GM06990 (cell line): ENCODE data around the gene TNRC6C.

Experiments used
- DNase-seq: peaks from one replicate; pipeline ENCODE4 v3.0.0-alpha.2; 2011; ENCODE audit not compliant: insufficient read length; ENCODE audit errors: extremely low read depth
- H3K27me3 ChIP-seq: replicated peaks from 2 replicates; pipeline ENCODE4 v1.6.0; 2011; ENCODE audit warnings: low read length; ENCODE audit not compliant: control insufficient read depth, insufficient read depth
- H3K36me3 ChIP-seq: 2 replicates; pipeline ENCODE4 v1.5.1; 2011; ENCODE audit warnings: low read length; ENCODE audit not compliant: control insufficient read depth, insufficient read depth
- H3K4me3 ChIP-seq: replicated peaks from 2 replicates; pipeline ENCODE4 v1.5.1; 2011; ENCODE audit warnings: low read depth, mild to moderate bottlenecking, control low read depth, low read length
- TF ChIP-seq, protein P1 (sequence below): IDR thresholded peaks from 2 replicates; pipeline ENCODE4 v1.5.1; 2011; ENCODE audit warnings: low read length, control low read depth, mild to moderate bottlenecking, inconsistent platforms; ENCODE audit not compliant: insufficient read depth, poor library complexity, severe bottlenecking

The TNRC6C gene

DNA sequence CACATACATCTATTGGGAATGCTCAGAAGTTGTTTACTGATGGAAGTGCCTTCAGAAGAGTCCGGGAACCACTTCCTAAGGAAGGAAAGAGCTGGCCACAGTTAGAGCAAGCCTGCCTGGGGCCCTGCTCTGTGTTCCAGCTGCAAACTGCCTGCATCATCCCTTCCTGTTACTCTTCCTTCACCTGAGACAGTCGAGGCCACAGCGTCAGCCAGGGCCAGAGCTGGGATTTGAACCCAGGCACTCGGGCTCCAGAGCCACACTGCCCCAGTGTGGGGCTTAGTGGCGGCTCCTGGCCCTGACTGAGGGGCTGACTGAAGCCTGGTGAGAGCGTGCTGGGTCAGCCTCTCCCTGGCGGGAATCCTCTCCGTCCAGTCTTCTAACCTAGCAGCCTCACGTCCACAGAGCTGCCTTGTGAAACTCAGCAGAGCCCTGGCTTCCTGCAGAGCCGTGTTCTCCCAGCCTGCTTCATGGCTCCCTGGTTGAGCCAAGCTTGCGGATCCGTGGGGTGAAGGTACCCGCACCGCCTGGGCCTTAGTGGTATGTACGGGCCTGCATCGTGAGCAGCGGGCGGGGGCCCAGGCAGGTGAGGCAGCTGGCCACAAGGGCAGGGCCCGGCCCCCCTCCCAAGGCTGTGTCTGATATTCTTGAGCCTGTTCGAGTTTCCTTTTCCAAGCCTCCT is 183.1 kb downstream of the TNRC6C start:
- H3K27me3 ChIP-seq = no peaks in the 10 kb centered on the region
- H3K36me3 ChIP-seq = peaks cover 13% of the 10 kb centered on the region
- DNase-seq = no peak
- TF ChIP-seq, protein P1, sequence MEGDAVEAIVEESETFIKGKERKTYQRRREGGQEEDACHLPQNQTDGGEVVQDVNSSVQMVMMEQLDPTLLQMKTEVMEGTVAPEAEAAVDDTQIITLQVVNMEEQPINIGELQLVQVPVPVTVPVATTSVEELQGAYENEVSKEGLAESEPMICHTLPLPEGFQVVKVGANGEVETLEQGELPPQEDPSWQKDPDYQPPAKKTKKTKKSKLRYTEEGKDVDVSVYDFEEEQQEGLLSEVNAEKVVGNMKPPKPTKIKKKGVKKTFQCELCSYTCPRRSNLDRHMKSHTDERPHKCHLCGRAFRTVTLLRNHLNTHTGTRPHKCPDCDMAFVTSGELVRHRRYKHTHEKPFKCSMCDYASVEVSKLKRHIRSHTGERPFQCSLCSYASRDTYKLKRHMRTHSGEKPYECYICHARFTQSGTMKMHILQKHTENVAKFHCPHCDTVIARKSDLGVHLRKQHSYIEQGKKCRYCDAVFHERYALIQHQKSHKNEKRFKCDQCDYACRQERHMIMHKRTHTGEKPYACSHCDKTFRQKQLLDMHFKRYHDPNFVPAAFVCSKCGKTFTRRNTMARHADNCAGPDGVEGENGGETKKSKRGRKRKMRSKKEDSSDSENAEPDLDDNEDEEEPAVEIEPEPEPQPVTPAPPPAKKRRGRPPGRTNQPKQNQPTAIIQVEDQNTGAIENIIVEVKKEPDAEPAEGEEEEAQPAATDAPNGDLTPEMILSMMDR = no peak
- no peak overlapping the region for H3K4me3 ChIP-seq

DNA sequence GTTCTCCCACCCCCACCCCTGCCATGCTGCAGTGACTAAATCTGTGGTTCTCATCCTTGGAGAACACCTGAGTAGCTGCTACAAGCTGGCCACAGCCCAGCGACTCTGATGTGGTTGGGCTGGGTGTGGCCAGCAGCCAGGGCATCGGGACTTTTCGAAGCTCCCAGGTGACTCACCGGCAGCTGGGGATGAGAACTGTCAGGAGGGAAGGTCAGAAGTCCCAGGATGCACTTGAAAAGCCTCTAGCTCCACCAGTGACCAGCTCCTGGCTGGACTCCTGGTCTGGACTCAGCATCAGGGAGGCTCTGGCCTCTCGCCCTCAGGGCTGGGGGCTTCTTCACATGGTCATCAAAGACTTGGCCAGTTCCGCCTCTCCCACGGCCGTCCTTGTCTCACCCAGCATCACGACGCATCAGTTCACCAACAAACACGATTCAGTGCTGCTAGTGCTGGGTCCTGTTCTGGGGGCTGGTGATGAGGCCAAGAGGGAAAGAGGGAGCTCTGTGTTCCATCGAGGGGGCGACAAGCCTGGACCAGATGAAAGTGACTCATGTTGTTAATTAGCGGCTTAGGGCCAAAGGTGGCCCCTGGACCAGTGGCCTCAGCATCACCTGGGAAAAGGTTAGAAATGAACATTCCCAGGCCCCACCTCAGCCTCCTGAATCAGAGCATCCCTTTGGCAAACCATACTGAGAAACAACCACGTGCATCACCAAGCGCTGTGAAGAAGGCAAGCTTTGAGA is 183.8 kb downstream of the TNRC6C start:
- no peak for DNase-seq

DNA sequence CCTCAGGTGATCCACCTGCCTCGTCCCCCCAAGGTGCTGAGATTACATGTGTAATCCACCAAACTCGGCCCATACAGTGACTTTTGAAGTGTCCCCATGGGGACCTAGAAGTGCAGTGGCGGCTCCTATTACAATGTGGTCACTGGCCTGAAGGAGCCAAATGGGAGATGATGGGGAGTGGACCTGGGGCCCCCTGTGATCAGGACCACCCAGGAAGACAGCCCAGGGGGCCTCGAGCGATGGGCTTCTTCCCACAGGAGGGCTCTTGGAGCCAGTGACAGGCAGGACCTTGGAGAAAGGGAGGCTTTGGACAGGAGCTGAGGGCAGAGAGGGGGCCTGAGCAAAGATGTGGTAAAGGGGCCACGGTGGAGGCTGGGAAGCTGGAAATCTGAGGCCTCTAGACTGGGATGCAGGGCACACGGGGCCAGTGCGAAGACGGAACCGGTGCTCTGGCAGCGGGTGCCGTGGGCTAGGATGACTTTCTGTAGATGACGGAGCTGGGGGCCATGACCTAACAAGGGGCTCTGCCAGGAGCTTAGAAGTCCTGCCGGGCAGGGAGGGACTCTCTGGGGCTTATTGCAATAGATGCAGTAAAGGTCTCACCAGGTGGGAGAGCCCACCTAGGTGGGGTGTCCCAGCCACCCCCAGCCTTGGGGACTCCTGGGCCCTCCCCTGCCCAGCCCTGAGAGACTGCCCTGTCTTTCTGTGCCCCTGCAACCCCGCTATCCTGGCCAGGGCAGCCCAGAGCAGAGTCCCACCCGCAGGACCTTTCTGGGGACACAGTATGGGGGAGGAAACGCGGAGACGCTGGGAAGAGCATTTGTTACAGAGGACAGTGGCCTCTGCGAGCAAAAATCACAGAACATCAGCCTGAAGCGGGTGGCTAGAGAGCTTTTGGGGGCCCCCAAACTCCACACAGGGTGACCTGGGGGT is 185.0 kb downstream of the TNRC6C start:
- TF ChIP-seq, protein P1 = no peak
- Histone ChIP-seq H3K36me3 (peaks cover 8% of the 10 kb centered on the region), H3K4me3 (no peak overlapping the region), H3K27me3 (no peaks in the 10 kb centered on the region)
- DNase-seq = no peak

More for the DNA sequence above, 183.8 kb downstream of the TNRC6C start:
- Histone ChIP-seq H3K4me3 (no peak overlapping the region), H3K36me3 (peaks cover 9% of the 10 kb centered on the region), H3K27me3 (no peaks in the 10 kb centered on the region)
- TF ChIP-seq, protein P1 = no peak

DNA sequence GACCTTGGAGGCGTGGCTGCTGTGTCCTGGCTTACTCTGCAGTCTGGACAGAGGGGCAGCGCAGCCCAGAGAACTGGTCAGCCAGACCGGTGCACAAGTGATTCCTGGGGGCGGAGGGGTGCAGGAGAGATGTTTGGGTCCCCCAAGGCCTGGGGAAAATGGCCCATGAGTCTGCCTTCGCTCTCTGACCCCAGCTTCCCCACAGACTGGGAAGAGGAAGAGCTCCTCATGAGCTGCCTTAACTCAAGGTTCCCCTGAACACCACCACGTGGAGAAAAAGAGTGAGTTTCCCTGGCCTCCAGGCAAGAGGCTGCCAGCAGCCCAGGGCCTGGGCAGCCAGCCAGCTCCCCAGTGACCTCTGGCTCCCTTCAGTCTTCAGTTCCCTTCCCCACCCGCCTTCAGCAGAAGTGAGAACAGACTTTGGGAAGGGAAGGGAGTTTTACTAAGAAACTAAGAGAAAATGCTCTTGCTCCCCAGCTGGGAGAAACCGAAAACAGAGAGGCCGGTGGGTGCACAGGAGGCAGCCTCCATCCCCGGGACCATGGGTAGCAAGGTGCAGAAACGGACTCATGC is 185.7 kb downstream of the TNRC6C start:
- DNase-seq = peak; percentile 52
- H3K27me3 ChIP-seq = no peaks in the 10 kb centered on the region
- TF ChIP-seq, protein P1 = no peak
- peaks cover 8% of the 10 kb centered on the region; the same call in 1 of the 2 replicates for H3K36me3 ChIP-seq
- H3K4me3 ChIP-seq = no peak overlapping the region
